ENCODE data around the gene AAK1. TPM values are rescaled to one million over a fixed set of nuclear protein-coding genes. Genes with fewer than 3 reads are reported as not detected.

Gene AAK1
- total RNA-seq, 1 experiment from 2014 or later, result 40.5 TPM

- no peaks in the 10 kb centered on the region for H3K4me1 ChIP-seq (ENCODE audit: insufficient read depth, low read length, poor library complexity, severe bottlenecking)
- no peaks in the 10 kb centered on the region for H3K27me3 ChIP-seq (replicated peaks; ENCODE audit: insufficient read depth, low read depth, low read length, poor library complexity)
- no TSS peak for BruUV-seq (replicated peaks)
- H3K36me3 ChIP-seq (ENCODE audit: insufficient read depth, low read length, poor library complexity, severe bottlenecking), result no peaks in the 10 kb centered on the region
- no peak for TF ChIP-seq EZH2 (IDR thresholded peaks at IDR 0.05; ENCODE audit: borderline replicate concordance, low read depth, low read length, poor library complexity, severe bottlenecking)
- no peak for TF ChIP-seq CTCF (conservative IDR thresholded peaks at IDR 0.05; ENCODE audit: low read depth, low read length)
- H3K27ac ChIP-seq (ENCODE audit: low read depth, low read length, poor library complexity, severe bottlenecking), result no peak overlapping the region
- H3K9me3 ChIP-seq (ENCODE audit: low read depth, low read length, poor library complexity, severe bottlenecking), result no peaks in the 10 kb centered on the region
- H3K4me3 ChIP-seq (ENCODE audit: low read depth, low read length, poor library complexity, severe bottlenecking), result no peak overlapping the region
- CTCF ChIA-PET, result no interaction called here
- intact Hi-C loops (cut with micrococcal nuclease; ENCODE audit: unreplicated experiment), result no loop called here
- no peak for DNase-seq (ENCODE audit: low spot score)
- POLR2A ChIA-PET (ENCODE audit: low non-redundant PET), result no interaction called here
Observed at GRCh38 chr2:69538872-69539548, 104.5 kb downstream of the AAK1 start.

- Histone ChIP-seq H3K27ac (ENCODE audit: low read depth, low read length, poor library complexity, severe bottlenecking) (no peak overlapping the region), H3K4me1 (ENCODE audit: insufficient read depth, low read length, poor library complexity, severe bottlenecking) (no peaks in the 10 kb centered on the region), H3K36me3 (ENCODE audit: insufficient read depth, low read length, poor library complexity, severe bottlenecking) (no peaks in the 10 kb centered on the region), H3K4me3 (ENCODE audit: low read depth, low read length, poor library complexity, severe bottlenecking) (no peak overlapping the region), H3K27me3 (replicated peaks; ENCODE audit: insufficient read depth, low read depth, low read length, poor library complexity) (no peaks in the 10 kb centered on the region), H3K9me3 (ENCODE audit: low read depth, low read length, poor library complexity, severe bottlenecking) (peaks cover under 1% of the 10 kb centered on the region)
- POLR2A ChIA-PET (ENCODE audit: low non-redundant PET), result no interaction called here
- DNase-seq (ENCODE audit: low spot score), result no peak
- CTCF ChIA-PET, result no interaction called here
- no TSS peak for BruUV-seq (replicated peaks)
- TF ChIP-seq CTCF (conservative IDR thresholded peaks at IDR 0.05; ENCODE audit: low read depth, low read length) (no peak), EZH2 (IDR thresholded peaks at IDR 0.05; ENCODE audit: borderline replicate concordance, low read depth, low read length, poor library complexity, severe bottlenecking) (no peak)
- intact Hi-C loops (cut with micrococcal nuclease; ENCODE audit: unreplicated experiment), result no loop called here
Observed at GRCh38 chr2:69538249-69538648, 105.3 kb downstream of the AAK1 start.

GRCh38 chr2:69535817-69536241 lies 107.7 kb downstream of the AAK1 start:
- Histone ChIP-seq H3K4me3 (ENCODE audit: low read depth, low read length, poor library complexity, severe bottlenecking) (no peak overlapping the region), H3K27me3 (replicated peaks; ENCODE audit: insufficient read depth, low read depth, low read length, poor library complexity) (no peaks in the 10 kb centered on the region), H3K4me1 (ENCODE audit: insufficient read depth, low read length, poor library complexity, severe bottlenecking) (no peaks in the 10 kb centered on the region), H3K36me3 (ENCODE audit: insufficient read depth, low read length, poor library complexity, severe bottlenecking) (no peaks in the 10 kb centered on the region), H3K9me3 (ENCODE audit: low read depth, low read length, poor library complexity, severe bottlenecking) (peaks cover 3% of the 10 kb centered on the region), H3K27ac (ENCODE audit: low read depth, low read length, poor library complexity, severe bottlenecking) (no peak overlapping the region)
- TF ChIP-seq CTCF (conservative IDR thresholded peaks at IDR 0.05; ENCODE audit: low read depth, low read length) (no peak), EZH2 (IDR thresholded peaks at IDR 0.05; ENCODE audit: borderline replicate concordance, low read depth, low read length, poor library complexity, severe bottlenecking) (no peak)
- ChIA-PET POLR2A (ENCODE audit: low non-redundant PET) (no interaction called here), CTCF (no interaction called here)
- DNase-seq (ENCODE audit: low spot score), result no peak
- intact Hi-C loops (cut with micrococcal nuclease; ENCODE audit: unreplicated experiment), result no loop called here
- no TSS peak for BruUV-seq (replicated peaks)

Measured in A673 (cell line).